HG03039 (cell line): ENCODE data around the gene CASP7.

Source experiments
- ATAC-seq: cut with Tn5 transposase; IDR thresholded peaks from one replicate; pipeline ENCODE4 v1.9.1; 2021; ENCODE audit warnings: mild to moderate bottlenecking, moderate library complexity; ENCODE audit not compliant: unreplicated experiment

The CASP7 gene

DNA sequence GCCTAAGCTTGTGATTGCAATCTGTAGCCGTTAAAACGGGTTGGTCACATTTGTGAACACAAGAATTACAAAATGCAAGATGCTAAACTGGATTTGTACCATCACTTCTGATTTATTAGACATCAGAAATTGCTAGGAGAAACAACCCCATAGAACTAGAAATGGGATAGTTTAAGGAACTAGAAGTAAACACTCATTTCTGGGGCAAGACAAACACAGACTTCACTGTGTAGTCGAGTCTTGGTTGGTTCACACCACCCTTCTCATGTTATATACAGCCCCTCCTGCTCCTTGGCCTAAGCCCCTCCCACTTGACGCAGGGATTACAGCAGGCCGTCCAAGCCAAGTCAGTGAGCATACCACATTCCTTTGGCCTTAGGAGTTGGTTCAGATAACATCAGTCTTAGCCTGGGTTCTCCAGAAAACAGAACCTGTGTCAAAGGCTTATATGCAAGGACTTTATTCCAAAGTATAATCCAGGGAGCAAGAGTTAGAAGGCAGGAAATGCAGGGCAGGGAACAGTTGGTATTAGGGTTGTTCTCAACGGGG is 13.8 kb upstream of the CASP7 start:
- ATAC-seq = no peak

DNA sequence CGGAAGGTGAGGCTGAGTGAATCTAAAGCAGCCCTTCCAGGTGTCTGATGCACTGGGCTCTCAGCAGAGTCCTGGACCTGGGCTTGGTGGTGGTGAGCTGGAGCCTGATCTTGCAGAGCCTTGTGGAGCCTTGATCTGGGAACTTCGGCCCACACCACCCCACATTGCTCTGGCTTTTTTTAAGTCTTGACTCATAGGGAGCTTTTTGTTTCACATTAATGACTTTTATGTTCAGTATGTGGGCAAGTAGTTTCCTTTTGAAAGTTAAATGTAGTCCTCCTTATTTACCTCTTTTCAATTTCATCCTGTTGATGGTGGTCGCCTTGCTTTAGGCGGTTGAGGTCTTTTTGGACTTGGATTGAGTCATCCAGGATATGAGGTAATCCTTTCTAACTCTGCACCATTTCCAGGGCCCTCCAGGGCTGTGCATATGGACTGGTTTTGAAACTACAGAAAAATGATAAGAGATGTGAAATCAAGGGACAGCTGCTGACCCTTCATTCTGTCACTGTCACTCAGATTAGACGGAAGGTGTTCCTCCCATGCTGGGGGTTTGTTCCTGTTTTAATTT is 12.9 kb upstream of the CASP7 start:
- ATAC-seq = peak; percentile 80

GRCh38 chr10:113680190-113681111 is 739 bp downstream of the CASP7 start:
- ATAC-seq = peak; percentile 6

DNA sequence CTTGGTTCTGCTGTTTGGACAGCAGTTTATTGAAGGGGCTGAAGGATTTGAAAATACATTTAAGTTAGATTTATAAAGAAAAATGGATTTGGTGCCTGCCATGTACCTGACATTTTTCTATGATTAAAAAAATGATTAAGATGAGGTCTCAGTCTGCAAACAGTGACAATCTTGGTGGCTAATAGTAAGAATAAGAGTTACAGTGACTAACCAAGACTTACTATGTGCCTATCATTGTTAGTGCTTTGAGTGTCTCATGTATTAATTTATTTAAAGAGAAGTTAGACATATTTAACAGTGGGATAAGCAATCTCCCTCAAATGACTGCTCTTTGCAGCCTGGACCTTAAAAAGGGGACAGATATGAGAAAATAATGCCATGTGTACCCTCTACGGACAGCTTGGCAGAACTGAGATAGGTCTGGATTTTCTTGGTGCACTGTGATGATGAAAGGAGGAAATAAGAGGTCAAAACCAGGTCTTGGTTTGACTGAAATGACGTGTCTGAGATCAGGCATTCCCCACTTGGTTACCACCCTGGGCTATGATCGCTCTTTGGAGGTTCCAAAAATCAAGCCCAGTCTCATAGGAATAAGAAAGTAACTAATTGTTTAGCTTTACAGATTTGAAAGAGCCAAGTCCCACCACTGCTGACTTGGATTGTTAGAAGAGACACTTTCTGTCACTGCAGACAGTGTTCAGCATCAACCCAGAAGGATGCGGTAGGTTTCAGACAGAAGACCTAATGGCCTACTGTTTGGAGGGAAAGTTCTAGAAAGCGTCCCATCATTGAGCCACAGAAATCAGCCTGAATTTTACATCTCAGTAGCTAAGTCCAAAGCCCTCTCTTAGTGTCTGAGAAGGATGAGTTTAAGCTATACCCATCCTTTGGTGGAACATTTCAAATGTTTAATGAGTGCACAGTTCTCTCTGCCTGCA is 2.1 kb downstream of the CASP7 start:
- peak; percentile 48 for ATAC-seq

GRCh38 chr10:113683300-113683699 is 3.6 kb downstream of the CASP7 start:
- no peak for ATAC-seq

GRCh38 chr10:113686028-113686427 is 6.3 kb downstream of the CASP7 start:
- ATAC-seq = no peak

GRCh38 chr10:113687037-113687436 is 7.3 kb downstream of the CASP7 start:
- ATAC-seq = no peak

- no peak for ATAC-seq
These were observed 9.3 kb downstream of the CASP7 start for GRCh38 chr10:113689057-113689456.

GRCh38 chr10:113689574-113689973 is 9.9 kb downstream of the CASP7 start:
- ATAC-seq = no peak

- no peak for ATAC-seq
These were observed 11.0 kb downstream of the CASP7 start for GRCh38 chr10:113690749-113691148.

DNA sequence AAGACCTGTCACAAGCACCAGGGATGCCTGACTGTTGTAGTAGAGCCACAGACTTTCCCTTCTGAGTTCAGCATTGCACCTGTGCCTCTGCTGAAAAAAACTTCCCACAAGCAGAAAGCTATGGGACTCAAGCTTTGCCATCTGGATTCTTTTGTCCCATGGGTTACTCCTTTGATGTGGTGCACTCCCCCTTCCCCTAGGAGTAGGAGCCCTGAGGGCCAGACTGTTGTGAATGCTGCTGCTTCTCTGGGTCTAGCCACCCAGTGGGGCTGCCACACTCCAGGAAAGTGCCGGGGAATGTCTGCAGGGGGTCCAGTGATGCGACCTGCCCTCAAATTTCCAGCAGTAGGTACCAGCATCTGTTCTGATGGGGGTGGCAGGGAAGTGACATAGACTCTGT is 11.7 kb downstream of the CASP7 start:
- ATAC-seq = no peak

GRCh38 chr10:113692271-113692670 is 12.6 kb downstream of the CASP7 start:
- no peak for ATAC-seq

GRCh38 chr10:113693348-113693747 is 13.6 kb downstream of the CASP7 start:
- no peak for ATAC-seq

GRCh38 chr10:113695691-113696090 is 16.0 kb downstream of the CASP7 start:
- no peak for ATAC-seq

DNA sequence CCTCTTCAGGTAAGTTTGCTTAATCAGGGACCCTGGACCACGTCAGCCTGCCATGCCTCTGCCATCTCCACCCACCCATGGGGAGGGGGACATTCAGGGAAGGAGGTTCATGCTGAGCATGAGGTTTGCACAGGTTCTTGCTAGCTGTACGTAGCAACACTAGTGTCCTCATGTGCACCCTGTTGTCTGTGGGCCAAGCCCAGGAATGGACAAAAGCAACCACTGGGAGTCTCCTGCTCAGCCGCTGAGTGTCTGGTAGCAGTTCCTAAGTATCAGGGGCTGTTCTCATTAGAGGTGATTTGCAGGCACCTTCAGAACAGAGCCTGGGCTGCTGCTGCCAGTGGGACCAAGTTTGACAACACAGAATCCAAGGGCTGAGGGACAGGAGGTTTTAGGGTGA is 17.9 kb downstream of the CASP7 start:
- ATAC-seq = no peak

- ATAC-seq = no peak
These were observed 25.1 kb downstream of the CASP7 start for GRCh38 chr10:113704637-113705343.

DNA sequence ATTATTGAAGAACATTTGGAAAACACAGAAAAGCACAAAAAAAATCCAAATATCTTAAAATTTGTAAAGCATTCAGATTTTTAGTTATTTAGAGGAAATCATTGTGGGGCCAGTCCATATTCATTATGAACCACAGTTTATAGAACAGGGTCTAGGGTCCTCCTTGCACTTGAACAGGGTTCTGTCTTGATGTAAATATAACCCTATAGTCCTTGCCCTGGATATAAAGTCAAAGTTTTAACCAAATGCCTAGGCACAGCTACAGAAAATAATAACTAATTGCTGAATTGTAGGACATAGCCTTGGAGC is 25.6 kb downstream of the CASP7 start:
- no peak for ATAC-seq

- ATAC-seq = no peak
These were observed 26.9 kb downstream of the CASP7 start for GRCh38 chr10:113706623-113707022.

- no peak for ATAC-seq
These were observed 28.9 kb downstream of the CASP7 start for GRCh38 chr10:113708640-113709039.

- ATAC-seq = no peak
These were observed 29.6 kb downstream of the CASP7 start for GRCh38 chr10:113709221-113709838.
